HepG2 (cell line): ENCODE measurements around the gene GPS1.

Experiments used
- ATF7-NPFF ChIP-seq: sonication (generic); formaldehyde crosslinking; IDR thresholded peaks from 2 replicates; pipeline ENCODE4 v1.8.1; 2023; ENCODE audit warnings: mild to moderate bottlenecking, low read depth, missing genetic modification reagents, moderate library complexity
- CBX5 ChIP-seq: sonication (generic); formaldehyde crosslinking; IDR thresholded peaks from 2 replicates; pipeline ENCODE4 v1.4.0; 2020; ENCODE audit warnings: missing genetic modification reagents, borderline replicate concordance
- EZH2 ChIP-seq: conservative IDR thresholded peaks from 2 replicates; pipeline ENCODE4 v1.6.1; 2012; ENCODE audit warnings: mild to moderate bottlenecking, low read depth, low read length, moderate library complexity
- MEIS1 ChIP-seq: sonication (generic); formaldehyde crosslinking; IDR thresholded peaks from 2 replicates; pipeline ENCODE4 v1.9.0; 2021; ENCODE audit warnings: mild to moderate bottlenecking, missing genetic modification reagents, moderate library complexity, borderline replicate concordance
- NR2F6 ChIP-seq, 2 experiments: IDR thresholded peaks; 2 replicates each; pipeline ENCODE4 v1.6.1; 2016; ENCODE audit warnings: antibody characterized with exemption in 1 of 2, mild to moderate bottlenecking in 1 of 2
- XRCC5 ChIP-seq: fragments of 200-400 bp; formaldehyde crosslinking; optimal IDR thresholded peaks from 2 replicates; pipeline ENCODE3; 2017; ENCODE audit warnings: mild to moderate bottlenecking, low read length
- ZNF274 ChIP-seq: sonication (generic); formaldehyde crosslinking; IDR thresholded peaks from 2 replicates; pipeline ENCODE4 v1.5.1; 2020; ENCODE audit warnings: mild to moderate bottlenecking, missing genetic modification reagents
- ZNF792 ChIP-seq: IDR thresholded peaks from 2 replicates; pipeline ENCODE4 v1.6.1; 2016
- TF ChIP-seq, protein P1 (sequence below): sonication (generic); formaldehyde crosslinking; IDR thresholded peaks from 2 replicates; pipeline ENCODE4 v1.5.0; 2020; ENCODE audit warnings: missing genetic modification reagents, mild to moderate bottlenecking, borderline replicate concordance
- TF ChIP-seq, protein P2 (sequence below): sonication (generic); formaldehyde crosslinking; IDR thresholded peaks from 2 replicates; pipeline ENCODE4 v1.4.0; 2020; ENCODE audit warnings: missing genetic modification reagents
- TF ChIP-seq, protein P3 (sequence below): sonication (generic); formaldehyde crosslinking; IDR thresholded peaks from 2 replicates; pipeline ENCODE4 v1.5.1; 2020; ENCODE audit warnings: missing genetic modification reagents, mild to moderate bottlenecking, borderline replicate concordance
- TF ChIP-seq, protein P4 (sequence below): sonication (generic); formaldehyde crosslinking; IDR thresholded peaks from 2 replicates; pipeline ENCODE4 v1.5.0; 2020; ENCODE audit warnings: mild to moderate bottlenecking, missing genetic modification reagents, moderate library complexity

DNA sequence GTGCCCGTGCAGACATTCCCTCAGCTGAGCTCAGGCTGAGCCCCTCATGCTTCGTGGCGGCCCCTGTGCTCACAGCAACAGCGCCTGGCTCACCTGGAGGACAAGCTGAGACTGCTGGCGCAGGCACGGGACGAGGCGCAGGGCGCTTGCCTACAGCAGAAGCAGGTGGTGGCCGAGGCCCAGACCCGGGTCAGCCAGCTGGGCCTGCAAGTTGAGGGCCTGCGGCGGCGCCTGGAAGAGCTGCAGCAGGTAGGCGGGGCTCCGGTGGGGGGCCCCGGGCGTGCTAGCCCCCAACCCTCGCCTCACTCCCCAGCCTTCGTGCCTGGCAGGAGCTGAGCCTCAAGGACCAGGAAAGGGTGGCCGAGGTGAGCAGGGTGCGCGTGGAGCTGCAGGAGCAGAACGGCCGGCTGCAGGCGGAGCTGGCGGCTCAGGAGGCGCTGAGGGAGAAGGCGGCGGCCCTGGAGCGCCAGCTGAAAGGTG lies 21.7 kb upstream of the GPS1 start:
- TF ChIP-seq, protein P1, sequence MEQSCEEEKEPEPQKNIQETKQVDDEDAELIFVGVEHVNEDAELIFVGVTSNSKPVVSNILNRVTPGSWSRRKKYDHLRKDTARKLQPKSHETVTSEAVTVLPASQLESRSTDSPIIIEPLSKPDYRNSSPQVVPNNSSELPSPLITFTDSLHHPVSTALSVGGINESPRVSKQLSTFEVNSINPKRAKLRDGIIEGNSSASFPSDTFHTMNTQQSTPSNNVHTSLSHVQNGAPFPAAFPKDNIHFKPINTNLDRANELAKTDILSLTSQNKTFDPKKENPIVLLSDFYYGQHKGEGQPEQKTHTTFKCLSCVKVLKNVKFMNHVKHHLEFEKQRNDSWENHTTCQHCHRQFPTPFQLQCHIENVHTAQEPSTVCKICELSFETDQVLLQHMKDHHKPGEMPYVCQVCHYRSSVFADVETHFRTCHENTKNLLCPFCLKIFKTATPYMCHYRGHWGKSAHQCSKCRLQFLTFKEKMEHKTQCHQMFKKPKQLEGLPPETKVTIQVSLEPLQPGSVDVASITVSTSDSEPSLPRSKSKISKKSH (CRISPR knock-in tag), result no peak; the same call in 1 of the 2 replicates
- no peak for TF ChIP-seq CBX5 (CRISPR knock-in tag)
- TF ChIP-seq, protein P2, sequence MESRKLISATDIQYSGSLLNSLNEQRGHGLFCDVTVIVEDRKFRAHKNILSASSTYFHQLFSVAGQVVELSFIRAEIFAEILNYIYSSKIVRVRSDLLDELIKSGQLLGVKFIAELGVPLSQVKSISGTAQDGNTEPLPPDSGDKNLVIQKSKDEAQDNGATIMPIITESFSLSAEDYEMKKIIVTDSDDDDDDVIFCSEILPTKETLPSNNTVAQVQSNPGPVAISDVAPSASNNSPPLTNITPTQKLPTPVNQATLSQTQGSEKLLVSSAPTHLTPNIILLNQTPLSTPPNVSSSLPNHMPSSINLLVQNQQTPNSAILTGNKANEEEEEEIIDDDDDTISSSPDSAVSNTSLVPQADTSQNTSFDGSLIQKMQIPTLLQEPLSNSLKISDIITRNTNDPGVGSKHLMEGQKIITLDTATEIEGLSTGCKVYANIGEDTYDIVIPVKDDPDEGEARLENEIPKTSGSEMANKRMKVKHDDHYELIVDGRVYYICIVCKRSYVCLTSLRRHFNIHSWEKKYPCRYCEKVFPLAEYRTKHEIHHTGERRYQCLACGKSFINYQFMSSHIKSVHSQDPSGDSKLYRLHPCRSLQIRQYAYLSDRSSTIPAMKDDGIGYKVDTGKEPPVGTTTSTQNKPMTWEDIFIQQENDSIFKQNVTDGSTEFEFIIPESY (CRISPR knock-in tag), result no peak
- TF ChIP-seq ZNF274, result no peak
- no peak for TF ChIP-seq NR2F6 (IDR thresholded peaks at IDR 0.05)
- TF ChIP-seq NR2F6 (CRISPR knock-in tag; IDR thresholded peaks at IDR 0.05), result no peak
- TF ChIP-seq EZH2, result no peak
- TF ChIP-seq, protein P3, sequence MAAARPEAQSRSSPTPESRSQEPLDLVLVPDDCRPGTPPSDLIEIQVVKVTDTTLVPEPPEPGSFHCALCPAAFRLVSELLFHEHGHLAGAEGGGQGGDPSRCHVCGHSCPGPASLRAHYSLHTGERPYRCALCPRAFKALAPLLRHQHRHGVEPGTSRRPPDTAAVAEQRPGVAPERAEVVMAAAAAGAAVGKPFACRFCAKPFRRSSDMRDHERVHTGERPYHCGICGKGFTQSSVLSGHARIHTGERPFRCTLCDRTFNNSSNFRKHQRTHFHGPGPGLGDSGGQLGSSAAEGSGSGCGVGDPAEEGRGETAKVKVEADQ (CRISPR knock-in tag), result no peak
- TF ChIP-seq ZNF792, result no peak
- TF ChIP-seq, protein P4, sequence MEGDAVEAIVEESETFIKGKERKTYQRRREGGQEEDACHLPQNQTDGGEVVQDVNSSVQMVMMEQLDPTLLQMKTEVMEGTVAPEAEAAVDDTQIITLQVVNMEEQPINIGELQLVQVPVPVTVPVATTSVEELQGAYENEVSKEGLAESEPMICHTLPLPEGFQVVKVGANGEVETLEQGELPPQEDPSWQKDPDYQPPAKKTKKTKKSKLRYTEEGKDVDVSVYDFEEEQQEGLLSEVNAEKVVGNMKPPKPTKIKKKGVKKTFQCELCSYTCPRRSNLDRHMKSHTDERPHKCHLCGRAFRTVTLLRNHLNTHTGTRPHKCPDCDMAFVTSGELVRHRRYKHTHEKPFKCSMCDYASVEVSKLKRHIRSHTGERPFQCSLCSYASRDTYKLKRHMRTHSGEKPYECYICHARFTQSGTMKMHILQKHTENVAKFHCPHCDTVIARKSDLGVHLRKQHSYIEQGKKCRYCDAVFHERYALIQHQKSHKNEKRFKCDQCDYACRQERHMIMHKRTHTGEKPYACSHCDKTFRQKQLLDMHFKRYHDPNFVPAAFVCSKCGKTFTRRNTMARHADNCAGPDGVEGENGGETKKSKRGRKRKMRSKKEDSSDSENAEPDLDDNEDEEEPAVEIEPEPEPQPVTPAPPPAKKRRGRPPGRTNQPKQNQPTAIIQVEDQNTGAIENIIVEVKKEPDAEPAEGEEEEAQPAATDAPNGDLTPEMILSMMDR, result no peak
- TF ChIP-seq ATF7-NPFF (CRISPR knock-in tag), result no peak
- TF ChIP-seq MEIS1 (CRISPR knock-in tag), result no peak
- no peak for TF ChIP-seq XRCC5
